ENCODE data around the gene PTOV1.

DNA sequence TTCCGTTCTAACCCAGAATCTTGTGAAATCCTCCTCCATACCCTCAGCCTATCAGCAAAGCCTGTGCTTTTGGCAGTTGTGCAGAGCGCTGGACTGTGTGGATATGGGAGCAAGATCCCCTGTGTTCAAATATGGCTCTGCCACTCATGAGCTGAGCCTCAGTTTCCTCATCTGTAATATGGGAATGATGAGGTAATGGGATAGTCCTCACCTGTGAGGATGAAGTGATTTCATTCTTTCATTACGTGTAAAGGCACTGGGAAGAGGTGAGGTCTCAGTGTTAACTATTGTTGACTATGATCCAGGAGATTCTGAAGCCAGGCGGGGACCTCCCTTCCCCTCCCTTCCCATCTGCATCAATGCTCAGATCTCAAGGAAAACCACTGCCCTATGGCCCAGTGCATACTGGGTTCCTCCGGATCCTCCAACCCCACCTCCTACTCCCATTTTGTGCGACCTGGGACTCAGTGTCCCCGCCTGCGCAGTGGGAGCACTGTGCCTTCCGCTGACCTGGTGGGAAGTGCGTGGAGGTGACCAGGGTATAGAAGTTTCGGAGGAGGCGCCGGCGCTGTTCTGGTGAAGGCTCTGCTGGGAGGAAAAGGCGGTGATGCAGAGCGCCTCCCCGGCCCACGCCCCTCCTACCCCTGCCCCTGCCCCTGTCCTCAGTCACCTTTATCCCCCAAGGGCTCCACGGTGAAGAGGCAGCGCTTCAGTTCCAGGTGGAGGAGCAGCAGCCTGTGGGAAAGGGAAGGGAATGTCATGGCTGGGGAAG lies 42.9 kb upstream of the PTOV1 start:
- TF ChIP-seq, protein P1, sequence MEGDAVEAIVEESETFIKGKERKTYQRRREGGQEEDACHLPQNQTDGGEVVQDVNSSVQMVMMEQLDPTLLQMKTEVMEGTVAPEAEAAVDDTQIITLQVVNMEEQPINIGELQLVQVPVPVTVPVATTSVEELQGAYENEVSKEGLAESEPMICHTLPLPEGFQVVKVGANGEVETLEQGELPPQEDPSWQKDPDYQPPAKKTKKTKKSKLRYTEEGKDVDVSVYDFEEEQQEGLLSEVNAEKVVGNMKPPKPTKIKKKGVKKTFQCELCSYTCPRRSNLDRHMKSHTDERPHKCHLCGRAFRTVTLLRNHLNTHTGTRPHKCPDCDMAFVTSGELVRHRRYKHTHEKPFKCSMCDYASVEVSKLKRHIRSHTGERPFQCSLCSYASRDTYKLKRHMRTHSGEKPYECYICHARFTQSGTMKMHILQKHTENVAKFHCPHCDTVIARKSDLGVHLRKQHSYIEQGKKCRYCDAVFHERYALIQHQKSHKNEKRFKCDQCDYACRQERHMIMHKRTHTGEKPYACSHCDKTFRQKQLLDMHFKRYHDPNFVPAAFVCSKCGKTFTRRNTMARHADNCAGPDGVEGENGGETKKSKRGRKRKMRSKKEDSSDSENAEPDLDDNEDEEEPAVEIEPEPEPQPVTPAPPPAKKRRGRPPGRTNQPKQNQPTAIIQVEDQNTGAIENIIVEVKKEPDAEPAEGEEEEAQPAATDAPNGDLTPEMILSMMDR (conservative IDR thresholded peaks at IDR 0.05; ENCODE audit: low read depth, low read length) = no peak
- no peak for TF ChIP-seq EZH2 (IDR thresholded peaks at IDR 0.05; ENCODE audit: borderline replicate concordance, low read depth, low read length, poor library complexity, severe bottlenecking)
